Measurements from ENCODE around the gene PANX2.

The PANX2 gene

DNA sequence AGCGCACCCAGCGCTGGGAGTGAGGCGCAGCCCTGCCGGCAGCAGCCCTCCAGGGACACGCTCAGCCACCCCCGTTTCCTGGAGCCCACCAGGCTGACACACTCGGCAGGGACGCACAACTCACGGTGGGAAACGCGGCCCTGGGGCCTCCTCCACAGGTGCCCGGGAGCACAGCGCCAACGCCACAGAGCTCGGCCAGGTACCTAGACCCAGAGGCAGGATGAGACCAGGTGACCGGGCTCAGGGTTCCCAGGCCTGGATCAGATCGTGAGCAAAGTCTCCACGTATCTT is 56.3 kb downstream of the PANX2 start:
- H2BK15ac ChIP-seq (replicated peaks; ENCODE audit: low read depth) = no peak overlapping the region
- H3K36me3 ChIP-seq (ENCODE audit: control insufficient read depth, insufficient read depth, low read length) = no peaks in the 10 kb centered on the region
- H2BK5ac ChIP-seq (ENCODE audit: low read length) = no peak overlapping the region
- no peak overlapping the region for H3K23ac ChIP-seq (ENCODE audit: low read length)
- no peaks in the 10 kb centered on the region for H3K79me1 ChIP-seq (ENCODE audit: low read length)
- no CpG with 5 or more reads among the region's 18 CpGs for WGBS (ENCODE audit: extremely low coverage, insufficient coverage, low lambda C conversion rate)
- no peak overlapping the region for H3K4me3 ChIP-seq (ENCODE audit: low read length)
- no peak overlapping the region for H3K4ac ChIP-seq (ENCODE audit: low read depth, low read length)
- H4K5ac ChIP-seq (ENCODE audit: low read length) = no peak overlapping the region
- no peak overlapping the region for H3K4me2 ChIP-seq (ENCODE audit: low read length)
- no peak overlapping the region for H3K27ac ChIP-seq (ENCODE audit: low read depth, low read length)
- H3K79me2 ChIP-seq (ENCODE audit: control insufficient read depth, insufficient read depth, low read length) = no peaks in the 10 kb centered on the region
- no peak overlapping the region for H4K8ac ChIP-seq (ENCODE audit: low read depth, low read length)
- no peak overlapping the region for H2BK120ac ChIP-seq (ENCODE audit: low read depth, low read length)
- no peak overlapping the region for H2AK5ac ChIP-seq (ENCODE audit: low read length)
- H3K18ac ChIP-seq (ENCODE audit: low read length) = no peak overlapping the region
- no peak overlapping the region for H3K9ac ChIP-seq (ENCODE audit: low read length)
- H3K27me3 ChIP-seq (ENCODE audit: insufficient read depth, low read length, poor library complexity) = no peaks in the 10 kb centered on the region
- no peaks in the 10 kb centered on the region for H3K4me1 ChIP-seq (ENCODE audit: control insufficient read depth, low read depth, low read length)
- H3K56ac ChIP-seq (ENCODE audit: low read length) = no peak overlapping the region
- no peak for DNase-seq

DNA sequence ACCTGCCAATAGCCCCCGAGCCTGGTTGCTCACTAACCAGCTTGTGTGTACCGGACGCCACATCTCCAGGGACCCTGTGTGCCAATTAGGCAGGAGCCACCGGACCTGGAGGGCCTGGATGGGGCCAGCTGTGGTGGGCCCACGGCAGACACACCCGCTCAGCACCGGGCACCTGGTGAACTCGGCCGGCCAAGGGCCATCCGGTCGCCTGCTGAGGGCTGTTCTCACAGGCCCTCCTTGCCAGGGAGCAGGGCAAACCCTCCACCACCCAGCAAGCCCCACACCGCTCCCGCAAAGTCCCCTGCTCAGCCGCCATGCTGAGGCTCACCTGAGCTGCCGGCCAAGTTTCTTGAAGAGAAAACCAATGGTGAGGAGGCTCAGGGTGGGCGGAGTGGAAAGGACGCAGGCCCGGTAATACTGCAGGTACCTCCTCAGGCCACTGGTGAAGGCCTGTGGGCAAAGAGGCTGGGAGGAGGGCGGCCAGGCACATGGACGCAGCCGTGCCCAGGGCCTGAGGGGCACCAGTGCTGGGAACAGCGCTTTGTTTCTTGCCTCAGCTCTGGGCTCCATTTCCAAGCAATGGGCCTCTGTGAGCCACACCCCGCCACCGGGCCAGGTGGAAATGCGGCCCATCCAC is 57.2 kb downstream of the PANX2 start:
- no peak for DNase-seq
- H3K4me3 ChIP-seq (ENCODE audit: low read length) = no peak overlapping the region

DNA sequence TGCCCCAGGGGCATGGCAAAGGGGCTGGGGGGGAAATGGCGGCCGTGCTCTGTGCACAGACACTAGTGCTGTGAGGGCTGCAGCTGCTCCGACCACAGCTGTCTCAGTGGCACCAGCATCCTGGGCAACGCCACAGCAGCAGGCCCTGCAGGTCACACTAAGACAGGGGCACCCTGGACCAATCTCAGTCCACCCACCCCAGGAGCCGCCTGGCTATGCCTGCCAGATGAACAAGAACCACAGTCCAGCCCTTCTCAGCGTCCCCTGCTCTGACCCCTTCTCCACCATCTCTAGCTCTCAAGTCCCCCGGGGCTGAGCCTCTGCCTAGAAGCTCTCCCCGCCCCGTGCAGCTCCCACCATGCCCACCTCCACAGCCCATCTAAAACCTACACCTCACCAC is 57.8 kb downstream of the PANX2 start:
- Histone ChIP-seq H3K4ac (ENCODE audit: low read depth, low read length) (no peak overlapping the region), H3K79me2 (ENCODE audit: control insufficient read depth, insufficient read depth, low read length) (no peaks in the 10 kb centered on the region), H3K18ac (ENCODE audit: low read length) (no peak overlapping the region), H2BK15ac (replicated peaks; ENCODE audit: low read depth) (no peak overlapping the region), H3K36me3 (ENCODE audit: control insufficient read depth, insufficient read depth, low read length) (no peaks in the 10 kb centered on the region), H4K5ac (ENCODE audit: low read length) (no peak overlapping the region), H3K23ac (ENCODE audit: low read length) (no peak overlapping the region), H3K4me1 (ENCODE audit: control insufficient read depth, low read depth, low read length) (no peaks in the 10 kb centered on the region), H3K56ac (ENCODE audit: low read length) (no peak overlapping the region), H4K8ac (ENCODE audit: low read depth, low read length) (no peak overlapping the region), H2BK120ac (ENCODE audit: low read depth, low read length) (no peak overlapping the region), H3K4me2 (ENCODE audit: low read length) (no peak overlapping the region), H2BK5ac (ENCODE audit: low read length) (no peak overlapping the region), H3K4me3 (ENCODE audit: low read length) (no peak overlapping the region), H3K79me1 (ENCODE audit: low read length) (no peaks in the 10 kb centered on the region), H3K27ac (ENCODE audit: low read depth, low read length) (no peak overlapping the region), H3K9ac (ENCODE audit: low read length) (no peak overlapping the region), H3K27me3 (ENCODE audit: insufficient read depth, low read length, poor library complexity) (no peaks in the 10 kb centered on the region), H2AK5ac (ENCODE audit: low read length) (no peak overlapping the region)
- WGBS (ENCODE audit: extremely low coverage, insufficient coverage, low lambda C conversion rate) = no CpG with 5 or more reads among the region's 9 CpGs
- DNase-seq = no peak

More for the DNA sequence above, 57.2 kb downstream of the PANX2 start:
- H3K56ac ChIP-seq (ENCODE audit: low read length) = no peak overlapping the region
- H4K8ac ChIP-seq (ENCODE audit: low read depth, low read length) = no peak overlapping the region
- no peaks in the 10 kb centered on the region for H3K36me3 ChIP-seq (ENCODE audit: control insufficient read depth, insufficient read depth, low read length)
- no peak overlapping the region for H3K23ac ChIP-seq (ENCODE audit: low read length)
- H3K27me3 ChIP-seq (ENCODE audit: insufficient read depth, low read length, poor library complexity) = no peaks in the 10 kb centered on the region
- H2BK15ac ChIP-seq (replicated peaks; ENCODE audit: low read depth) = no peak overlapping the region
- H3K4me2 ChIP-seq (ENCODE audit: low read length) = no peak overlapping the region
- no peak overlapping the region for H2BK120ac ChIP-seq (ENCODE audit: low read depth, low read length)
- no peak overlapping the region for H3K9ac ChIP-seq (ENCODE audit: low read length)
- no peaks in the 10 kb centered on the region for H3K79me1 ChIP-seq (ENCODE audit: low read length)
- WGBS (ENCODE audit: extremely low coverage, insufficient coverage, low lambda C conversion rate) = no CpG with 5 or more reads among the region's 25 CpGs
- no peak overlapping the region for H3K27ac ChIP-seq (ENCODE audit: low read depth, low read length)
- H2AK5ac ChIP-seq (ENCODE audit: low read length) = no peak overlapping the region
- no peak overlapping the region for H2BK5ac ChIP-seq (ENCODE audit: low read length)
- no peak overlapping the region for H4K5ac ChIP-seq (ENCODE audit: low read length)
- H3K4ac ChIP-seq (ENCODE audit: low read depth, low read length) = no peak overlapping the region
- H3K4me1 ChIP-seq (ENCODE audit: control insufficient read depth, low read depth, low read length) = no peaks in the 10 kb centered on the region
- no peak overlapping the region for H3K18ac ChIP-seq (ENCODE audit: low read length)
- no peaks in the 10 kb centered on the region for H3K79me2 ChIP-seq (ENCODE audit: control insufficient read depth, insufficient read depth, low read length)

DNA sequence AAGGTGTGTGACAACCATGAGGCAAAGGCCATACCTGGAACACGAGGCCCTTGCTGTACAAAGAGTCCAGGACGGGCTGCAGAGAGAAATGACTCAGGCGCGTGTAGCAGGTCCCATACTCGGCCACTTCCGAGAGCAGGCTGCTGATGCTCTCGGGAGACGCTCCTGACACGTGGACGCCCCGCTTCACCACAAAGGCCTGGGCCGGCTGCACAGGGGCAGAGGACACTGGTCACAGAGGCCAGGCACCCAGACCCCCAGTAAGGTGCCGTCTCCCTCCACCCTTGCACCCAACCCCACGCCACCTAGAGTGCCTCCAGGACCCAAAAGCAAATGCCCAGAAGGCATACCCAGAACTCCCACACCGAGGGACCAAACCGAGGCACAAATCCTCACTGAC is 58.8 kb downstream of the PANX2 start:
- Histone ChIP-seq H2BK5ac (ENCODE audit: low read length) (no peak overlapping the region), H2AK5ac (ENCODE audit: low read length) (no peak overlapping the region), H3K56ac (ENCODE audit: low read length) (no peak overlapping the region), H4K8ac (ENCODE audit: low read depth, low read length) (no peak overlapping the region), H3K9ac (ENCODE audit: low read length) (no peak overlapping the region), H3K4me2 (ENCODE audit: low read length) (no peak overlapping the region), H3K27me3 (ENCODE audit: insufficient read depth, low read length, poor library complexity) (no peaks in the 10 kb centered on the region), H4K5ac (ENCODE audit: low read length) (no peak overlapping the region), H3K4me3 (ENCODE audit: low read length) (no peak overlapping the region), H2BK15ac (replicated peaks; ENCODE audit: low read depth) (no peak overlapping the region), H3K27ac (ENCODE audit: low read depth, low read length) (no peak overlapping the region), H3K4me1 (ENCODE audit: control insufficient read depth, low read depth, low read length) (no peaks in the 10 kb centered on the region), H2BK120ac (ENCODE audit: low read depth, low read length) (no peak overlapping the region), H3K23ac (ENCODE audit: low read length) (no peak overlapping the region), H3K18ac (ENCODE audit: low read length) (no peak overlapping the region), H3K4ac (ENCODE audit: low read depth, low read length) (no peak overlapping the region), H3K79me2 (ENCODE audit: control insufficient read depth, insufficient read depth, low read length) (no peaks in the 10 kb centered on the region), H3K36me3 (ENCODE audit: control insufficient read depth, insufficient read depth, low read length) (no peaks in the 10 kb centered on the region), H3K79me1 (ENCODE audit: low read length) (peaks cover 4% of the 10 kb centered on the region)
- DNase-seq = no peak
- WGBS (ENCODE audit: extremely low coverage, insufficient coverage, low lambda C conversion rate) = no CpG with 5 or more reads among the region's 16 CpGs
